ENCODE data around the gene TAF13.

Gene TAF13

GRCh38 chr1:109027841-109028240 is 48.0 kb downstream of the TAF13 start:
- TF ChIP-seq, protein P1, sequence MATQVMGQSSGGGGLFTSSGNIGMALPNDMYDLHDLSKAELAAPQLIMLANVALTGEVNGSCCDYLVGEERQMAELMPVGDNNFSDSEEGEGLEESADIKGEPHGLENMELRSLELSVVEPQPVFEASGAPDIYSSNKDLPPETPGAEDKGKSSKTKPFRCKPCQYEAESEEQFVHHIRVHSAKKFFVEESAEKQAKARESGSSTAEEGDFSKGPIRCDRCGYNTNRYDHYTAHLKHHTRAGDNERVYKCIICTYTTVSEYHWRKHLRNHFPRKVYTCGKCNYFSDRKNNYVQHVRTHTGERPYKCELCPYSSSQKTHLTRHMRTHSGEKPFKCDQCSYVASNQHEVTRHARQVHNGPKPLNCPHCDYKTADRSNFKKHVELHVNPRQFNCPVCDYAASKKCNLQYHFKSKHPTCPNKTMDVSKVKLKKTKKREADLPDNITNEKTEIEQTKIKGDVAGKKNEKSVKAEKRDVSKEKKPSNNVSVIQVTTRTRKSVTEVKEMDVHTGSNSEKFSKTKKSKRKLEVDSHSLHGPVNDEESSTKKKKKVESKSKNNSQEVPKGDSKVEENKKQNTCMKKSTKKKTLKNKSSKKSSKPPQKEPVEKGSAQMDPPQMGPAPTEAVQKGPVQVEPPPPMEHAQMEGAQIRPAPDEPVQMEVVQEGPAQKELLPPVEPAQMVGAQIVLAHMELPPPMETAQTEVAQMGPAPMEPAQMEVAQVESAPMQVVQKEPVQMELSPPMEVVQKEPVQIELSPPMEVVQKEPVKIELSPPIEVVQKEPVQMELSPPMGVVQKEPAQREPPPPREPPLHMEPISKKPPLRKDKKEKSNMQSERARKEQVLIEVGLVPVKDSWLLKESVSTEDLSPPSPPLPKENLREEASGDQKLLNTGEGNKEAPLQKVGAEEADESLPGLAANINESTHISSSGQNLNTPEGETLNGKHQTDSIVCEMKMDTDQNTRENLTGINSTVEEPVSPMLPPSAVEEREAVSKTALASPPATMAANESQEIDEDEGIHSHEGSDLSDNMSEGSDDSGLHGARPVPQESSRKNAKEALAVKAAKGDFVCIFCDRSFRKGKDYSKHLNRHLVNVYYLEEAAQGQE (IDR thresholded peaks at IDR 0.05; ENCODE audit: low read depth) = no peak

DNA sequence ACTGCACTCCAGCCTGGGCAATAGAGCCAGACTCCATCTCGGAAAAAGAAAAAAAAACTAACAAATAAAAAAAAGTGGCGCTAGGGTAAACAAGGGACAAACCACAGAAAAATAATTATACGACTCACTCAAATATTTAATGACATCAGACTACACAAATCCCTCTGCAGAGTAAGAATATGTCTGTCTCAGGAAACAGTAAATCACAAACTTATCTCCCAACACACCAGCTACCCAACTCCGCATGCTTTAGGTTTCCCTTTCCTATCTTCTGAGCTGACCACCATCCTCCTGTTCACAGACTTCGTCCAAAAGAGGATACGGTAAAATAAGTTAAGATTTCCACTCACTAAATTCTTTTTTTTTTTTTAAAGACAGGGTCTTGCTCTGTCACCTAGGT is 50.1 kb downstream of the TAF13 start:
- no peak for TF ChIP-seq TEAD4 (IDR thresholded peaks at IDR 0.05)
- TF ChIP-seq EGR1 (IDR thresholded peaks at IDR 0.05) = no peak
- no peak for TF ChIP-seq TAF1 (IDR thresholded peaks at IDR 0.05; ENCODE audit: low read depth)
- no peak for TF ChIP-seq CEBPB (IDR thresholded peaks at IDR 0.05)
- no peak for TF ChIP-seq FOXM1 (IDR thresholded peaks at IDR 0.05; ENCODE audit: borderline replicate concordance, low read depth)
- TF ChIP-seq, protein P1 (IDR thresholded peaks at IDR 0.05; ENCODE audit: low read depth) = no peak
- no peak for TF ChIP-seq CREB1 (IDR thresholded peaks at IDR 0.05; ENCODE audit: low read depth)
- TF ChIP-seq EP300 (IDR thresholded peaks at IDR 0.05; ENCODE audit: borderline replicate concordance) = no peak
- TF ChIP-seq TCF12 (IDR thresholded peaks at IDR 0.05; ENCODE audit: low read depth) = no peak
- no peak for TF ChIP-seq YY1 (IDR thresholded peaks at IDR 0.05; ENCODE audit: low read depth)
- no peak for TF ChIP-seq MAX (IDR thresholded peaks at IDR 0.05)
- TF ChIP-seq RAD21 (IDR thresholded peaks at IDR 0.05; ENCODE audit: low read depth) = no peak
- TF ChIP-seq NFIC (IDR thresholded peaks at IDR 0.05) = no peak
- no peak for TF ChIP-seq USF1 (IDR thresholded peaks at IDR 0.05)

DNA sequence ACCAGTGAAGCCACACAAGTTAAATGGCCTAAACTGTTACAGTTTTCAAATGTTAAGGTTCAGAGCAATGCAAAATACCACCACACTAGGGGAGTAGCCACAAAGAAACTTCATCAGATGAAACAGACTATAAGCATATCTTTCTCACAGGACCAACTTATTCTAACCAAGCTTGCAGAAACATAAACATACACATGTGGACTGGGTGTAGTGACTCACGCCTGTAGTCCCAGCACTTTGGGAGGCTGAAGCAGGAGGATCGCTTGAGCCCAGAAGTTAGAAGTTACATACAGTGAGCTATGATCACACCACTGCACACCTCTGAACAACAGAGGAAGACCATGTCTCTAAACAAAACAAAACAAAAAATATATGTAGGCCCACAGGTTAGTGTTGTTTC is 51.2 kb downstream of the TAF13 start:
- TF ChIP-seq TEAD4 (IDR thresholded peaks at IDR 0.05) (no peak), EGR1 (IDR thresholded peaks at IDR 0.05) (no peak), EP300 (IDR thresholded peaks at IDR 0.05; ENCODE audit: borderline replicate concordance) (no peak), MAX (IDR thresholded peaks at IDR 0.05) (no peak)

GRCh38 chr1:109020693-109021257 is 55.0 kb downstream of the TAF13 start:
- no peak for TF ChIP-seq TAF1 (IDR thresholded peaks at IDR 0.05; ENCODE audit: low read depth)
- TF ChIP-seq, protein P1 (IDR thresholded peaks at IDR 0.05; ENCODE audit: low read depth) = no peak
- TF ChIP-seq EGR1 (IDR thresholded peaks at IDR 0.05) = no peak
- no peak for TF ChIP-seq USF1 (IDR thresholded peaks at IDR 0.05)
- no peak for TF ChIP-seq FOXM1 (IDR thresholded peaks at IDR 0.05; ENCODE audit: borderline replicate concordance, low read depth)
- TF ChIP-seq TEAD4 (IDR thresholded peaks at IDR 0.05) = no peak
- no peak for TF ChIP-seq NFIC (IDR thresholded peaks at IDR 0.05)
- no peak for TF ChIP-seq CREB1 (IDR thresholded peaks at IDR 0.05; ENCODE audit: low read depth)
- TF ChIP-seq MAX (IDR thresholded peaks at IDR 0.05) = no peak
- TF ChIP-seq CEBPB (IDR thresholded peaks at IDR 0.05) = no peak
- TF ChIP-seq TCF12 (IDR thresholded peaks at IDR 0.05; ENCODE audit: low read depth) = no peak
- TF ChIP-seq YY1 (IDR thresholded peaks at IDR 0.05; ENCODE audit: low read depth) = no peak
- no peak for TF ChIP-seq RAD21 (IDR thresholded peaks at IDR 0.05; ENCODE audit: low read depth)
- TF ChIP-seq ZBTB7A (IDR thresholded peaks at IDR 0.05; ENCODE audit: low read depth) = no peak
- TF ChIP-seq EP300 (IDR thresholded peaks at IDR 0.05; ENCODE audit: borderline replicate concordance) = no peak

DNA sequence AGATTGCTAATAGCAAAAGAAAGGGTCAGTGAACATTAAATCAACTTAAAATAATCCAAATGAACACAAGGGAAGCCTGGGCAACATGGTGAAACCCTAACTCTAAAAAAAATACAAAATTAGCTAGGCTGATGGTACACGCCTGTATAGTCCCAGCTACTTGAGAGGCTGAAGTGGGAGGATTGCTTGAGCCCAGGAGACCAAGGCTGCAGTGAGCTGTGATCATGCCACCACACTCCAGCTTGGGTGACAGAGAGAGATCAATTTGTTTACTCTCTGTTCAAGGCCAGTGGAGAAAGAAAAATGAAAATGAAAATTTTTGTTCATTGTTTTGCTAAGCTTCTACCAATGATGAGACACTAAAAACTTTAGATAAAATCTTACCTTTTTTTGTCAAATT is 58.7 kb downstream of the TAF13 start:
- TF ChIP-seq TCF12 (IDR thresholded peaks at IDR 0.05; ENCODE audit: low read depth) (no peak), EGR1 (IDR thresholded peaks at IDR 0.05) (no peak), EP300 (IDR thresholded peaks at IDR 0.05; ENCODE audit: borderline replicate concordance) (no peak), USF1 (IDR thresholded peaks at IDR 0.05) (no peak), RAD21 (IDR thresholded peaks at IDR 0.05; ENCODE audit: low read depth) (no peak), FOXM1 (IDR thresholded peaks at IDR 0.05; ENCODE audit: borderline replicate concordance, low read depth) (no peak), CEBPB (IDR thresholded peaks at IDR 0.05) (no peak), YY1 (IDR thresholded peaks at IDR 0.05; ENCODE audit: low read depth) (no peak), ZBTB7A (IDR thresholded peaks at IDR 0.05; ENCODE audit: low read depth) (no peak), CREB1 (IDR thresholded peaks at IDR 0.05; ENCODE audit: low read depth) (no peak), NFIC (IDR thresholded peaks at IDR 0.05) (no peak), TEAD4 (IDR thresholded peaks at IDR 0.05) (no peak), TAF1 (IDR thresholded peaks at IDR 0.05; ENCODE audit: low read depth) (no peak), MAX (IDR thresholded peaks at IDR 0.05) (no peak)
- TF ChIP-seq, protein P1 (IDR thresholded peaks at IDR 0.05; ENCODE audit: low read depth) = no peak
